Activated CD4-positive, alpha-beta T cell treated with anti-CD3 and anti-CD28 coated beads, Interleukin-2, amount 50 U/mL, for 1 hour (primary cell): ENCODE results near the gene SIK3.
"Not testable (repeated sequence)": the region's sequence is repeated elsewhere in the genome, so short reads cannot be mapped to it uniquely, and the experiment has no call there.

Experiments
- DNase-seq: peaks from one replicate; pipeline ENCODE4 v3.0.0-alpha.2; 2020

The SIK3 gene

DNA sequence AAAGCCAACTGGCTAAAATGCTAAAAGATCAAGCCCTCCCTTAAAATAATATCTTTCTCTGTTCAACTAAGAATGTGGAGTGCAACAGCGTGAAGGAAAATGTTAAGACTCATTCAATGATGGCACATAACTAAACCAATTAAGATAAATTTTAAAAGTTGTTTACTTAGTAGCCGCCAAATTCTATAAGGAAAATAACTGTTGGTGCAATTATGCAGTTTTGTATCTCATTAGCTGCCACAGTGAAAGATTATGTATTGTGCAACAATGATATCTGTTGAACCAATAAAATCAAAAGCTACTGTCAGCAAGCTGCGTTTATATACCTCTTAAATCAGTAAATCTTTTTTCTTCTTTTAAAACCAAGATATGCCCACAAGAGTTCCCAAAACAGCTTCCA lies 55.5 kb downstream of the SIK3 start:
- DNase-seq: no peak

DNA sequence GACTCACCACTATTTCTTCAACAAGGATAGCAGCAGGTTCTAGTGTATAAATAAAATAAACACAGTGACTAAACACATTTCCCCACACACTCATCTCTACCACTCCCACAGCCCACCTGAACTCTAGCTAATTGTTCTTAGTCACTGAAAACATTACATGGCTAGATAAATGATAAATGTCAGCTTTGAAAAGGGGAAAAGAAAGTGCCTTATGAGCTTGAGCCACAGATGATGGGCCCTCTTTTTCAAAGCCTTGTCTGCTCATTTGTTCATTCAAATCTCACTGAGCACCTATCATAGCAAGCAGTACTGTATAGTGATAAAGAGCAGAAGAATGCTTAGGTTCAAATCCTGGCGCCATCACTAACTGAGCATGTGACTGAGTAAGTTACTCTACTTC lies 58.3 kb downstream of the SIK3 start:
- DNase-seq: no peak

DNA sequence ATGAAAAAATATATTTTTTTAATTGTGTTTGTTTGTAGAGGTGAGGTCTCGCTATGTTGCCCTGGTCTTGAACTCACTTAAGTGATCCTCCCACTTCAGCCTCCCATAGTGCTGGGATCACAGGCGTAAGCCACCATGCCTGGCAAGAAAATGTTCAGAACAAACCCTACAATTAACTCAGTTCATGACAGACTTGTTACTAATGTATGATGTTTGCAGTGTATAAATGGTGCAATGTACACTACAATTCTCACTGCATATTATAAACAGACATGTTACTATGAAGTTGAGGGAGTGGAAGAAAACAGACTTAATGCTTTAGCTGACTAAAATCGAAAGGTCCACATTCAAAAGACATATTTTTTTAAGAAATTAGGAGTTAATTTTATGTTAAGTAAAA lies 59.0 kb downstream of the SIK3 start:
- no peak for DNase-seq

DNA sequence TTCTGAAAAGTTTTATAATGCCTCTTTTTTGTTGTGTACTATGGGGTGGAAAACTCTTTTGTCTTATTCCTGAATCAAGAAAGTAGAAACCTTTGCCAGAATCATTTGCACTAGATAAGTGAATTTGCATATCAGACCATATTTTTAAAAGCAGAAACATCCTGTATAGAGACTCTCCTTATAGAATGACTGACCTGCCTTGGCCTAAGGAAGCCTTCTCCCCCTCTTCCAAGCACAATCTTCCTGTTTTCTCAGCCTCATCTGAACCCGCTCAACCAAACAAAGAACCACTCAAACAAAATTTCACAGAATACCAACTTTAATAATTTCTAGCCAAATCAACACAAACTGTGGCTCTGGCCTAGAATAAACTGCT lies 60.3 kb downstream of the SIK3 start:
- DNase-seq: no peak

DNA sequence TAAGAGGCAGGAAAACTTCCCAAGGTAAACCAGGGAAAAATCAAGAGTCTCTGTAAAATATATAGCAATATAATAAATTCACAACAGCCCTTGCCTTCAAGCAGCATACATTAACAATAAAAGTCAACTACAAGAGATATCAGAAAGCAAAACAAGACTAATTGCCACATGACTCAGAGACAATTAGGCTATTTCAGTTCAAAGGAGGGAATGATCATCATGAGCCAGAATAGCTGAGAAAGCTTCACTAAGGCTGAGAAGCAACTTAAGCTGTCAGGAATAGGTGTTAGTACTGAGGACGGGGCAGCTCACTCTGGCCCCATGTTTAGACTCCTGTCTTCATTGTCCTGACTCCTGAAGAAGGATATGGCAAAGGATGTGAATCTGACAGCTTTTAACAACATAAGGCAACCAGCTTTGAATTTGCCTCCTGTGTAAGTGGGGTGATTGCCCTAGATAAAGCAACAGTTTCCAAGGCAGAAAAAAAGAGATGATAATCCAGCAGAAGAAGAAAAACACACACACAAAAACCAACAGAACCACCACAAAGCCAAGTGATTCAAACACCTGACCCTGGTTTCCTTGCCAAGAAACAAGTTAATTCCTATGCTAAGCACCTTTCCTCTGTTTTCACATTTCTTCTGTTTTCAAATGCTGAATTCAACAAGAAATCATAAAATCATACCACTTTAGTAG lies 60.8 kb downstream of the SIK3 start:
- no peak for DNase-seq

DNA sequence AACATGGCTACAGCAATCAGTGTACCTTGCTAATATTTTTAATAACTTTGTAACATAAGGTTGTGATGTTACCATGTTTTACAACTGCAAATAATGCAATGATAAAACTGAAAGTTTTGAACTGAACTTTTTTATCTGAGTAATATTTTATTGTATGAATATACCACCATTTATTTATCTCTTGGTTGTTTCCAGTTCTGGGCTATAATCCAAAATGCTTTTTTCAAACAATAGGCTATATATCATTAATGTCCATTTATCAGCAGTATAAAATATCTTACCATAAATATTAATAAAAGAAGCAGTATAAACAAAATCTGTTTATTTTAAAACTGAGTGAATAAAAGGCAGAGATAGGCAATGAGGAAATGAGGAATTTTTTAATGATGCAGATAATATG lies 63.3 kb downstream of the SIK3 start:
- DNase-seq: no peak

DNA sequence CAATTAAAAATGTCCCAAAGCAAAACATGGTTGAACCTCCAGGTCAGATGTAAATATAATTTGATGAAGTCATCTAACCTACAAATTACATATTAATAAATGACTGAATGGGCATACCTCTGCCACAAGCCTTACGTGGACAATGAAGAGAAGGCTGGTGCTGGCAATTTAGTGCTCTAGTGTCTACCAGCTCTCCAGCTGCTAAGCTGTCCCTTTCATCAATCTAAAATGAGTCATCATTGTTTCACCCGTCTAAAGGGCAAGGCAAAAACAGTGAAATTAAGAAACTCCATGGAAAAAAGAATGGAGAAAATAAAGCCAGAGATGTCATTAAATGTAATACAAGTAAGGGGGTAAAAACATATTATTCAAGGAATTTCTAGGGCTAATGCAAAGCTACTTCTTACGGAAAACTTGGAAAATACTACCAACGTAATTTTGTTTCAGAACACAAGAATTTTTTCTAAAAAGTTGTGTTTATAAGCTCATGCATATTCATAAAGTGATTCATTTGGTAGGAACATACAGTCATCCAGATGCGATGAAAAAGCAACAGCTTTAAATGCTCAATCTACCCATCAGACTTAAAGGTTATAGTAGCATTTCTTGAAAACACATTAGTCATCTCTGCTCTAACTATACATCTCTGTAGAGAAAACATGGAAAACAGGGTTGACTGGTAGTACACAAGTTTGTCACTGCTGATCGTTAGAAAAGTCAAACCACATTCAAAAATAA lies 71.5 kb downstream of the SIK3 start:
- DNase-seq: no peak

DNA sequence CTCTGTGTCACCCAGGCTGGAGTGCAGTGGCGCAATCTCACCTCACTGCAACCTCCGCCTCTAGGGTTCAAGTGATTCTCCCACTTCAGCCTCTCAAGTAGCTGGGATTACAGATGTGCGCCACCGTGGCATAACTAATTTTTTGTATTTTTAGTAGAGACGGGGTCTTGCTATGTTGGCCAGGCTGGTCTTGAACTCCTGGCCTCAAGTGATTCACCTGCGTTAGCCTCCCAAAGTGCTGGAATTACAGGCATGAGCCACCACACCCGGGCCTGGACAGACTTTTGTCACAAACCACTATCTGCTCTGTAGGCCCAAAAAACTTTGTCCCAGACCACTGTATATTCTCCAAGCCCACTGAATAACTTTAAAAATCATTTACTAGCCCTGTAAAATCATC lies 74.5 kb downstream of the SIK3 start:
- DNase-seq: not testable (repeated sequence)

DNA sequence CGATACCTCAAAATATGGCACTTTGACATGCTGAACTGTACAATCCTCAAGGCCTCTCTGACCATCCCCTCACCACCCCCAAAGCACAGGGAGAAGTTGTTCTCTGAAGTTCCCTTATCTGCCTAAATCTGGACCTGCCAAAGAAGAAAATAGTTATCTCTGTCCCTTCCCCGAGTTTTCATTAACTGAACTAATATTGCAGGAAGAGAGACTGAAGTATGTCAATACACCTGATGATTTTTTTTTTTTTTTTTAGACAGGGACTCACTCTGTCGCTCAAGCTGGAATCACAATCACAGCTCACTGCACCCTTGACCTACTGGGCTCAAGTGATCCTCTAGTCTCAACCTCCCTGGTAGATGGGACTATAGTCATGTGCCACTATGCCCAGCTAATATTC lies 75.0 kb downstream of the SIK3 start:
- no peak for DNase-seq

DNA sequence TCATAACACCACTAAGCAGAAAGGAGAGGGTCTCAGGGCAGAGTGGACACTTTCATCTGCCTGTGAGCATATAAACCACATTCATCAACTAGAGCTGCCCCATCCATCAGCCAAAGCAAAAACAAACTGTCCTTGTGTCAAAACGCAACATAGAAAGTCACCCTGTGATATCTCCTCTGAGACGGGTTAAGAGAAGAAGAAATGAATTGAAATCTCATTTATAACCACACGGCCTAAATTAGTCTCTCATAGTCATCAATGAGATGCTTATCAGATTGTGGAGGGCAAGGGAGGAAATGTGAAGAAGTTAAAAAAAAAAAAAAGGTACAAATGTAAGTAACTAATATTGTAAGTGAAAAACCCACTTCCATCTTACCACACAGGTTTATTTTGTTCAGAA lies 75.7 kb downstream of the SIK3 start:
- no peak for DNase-seq

DNA sequence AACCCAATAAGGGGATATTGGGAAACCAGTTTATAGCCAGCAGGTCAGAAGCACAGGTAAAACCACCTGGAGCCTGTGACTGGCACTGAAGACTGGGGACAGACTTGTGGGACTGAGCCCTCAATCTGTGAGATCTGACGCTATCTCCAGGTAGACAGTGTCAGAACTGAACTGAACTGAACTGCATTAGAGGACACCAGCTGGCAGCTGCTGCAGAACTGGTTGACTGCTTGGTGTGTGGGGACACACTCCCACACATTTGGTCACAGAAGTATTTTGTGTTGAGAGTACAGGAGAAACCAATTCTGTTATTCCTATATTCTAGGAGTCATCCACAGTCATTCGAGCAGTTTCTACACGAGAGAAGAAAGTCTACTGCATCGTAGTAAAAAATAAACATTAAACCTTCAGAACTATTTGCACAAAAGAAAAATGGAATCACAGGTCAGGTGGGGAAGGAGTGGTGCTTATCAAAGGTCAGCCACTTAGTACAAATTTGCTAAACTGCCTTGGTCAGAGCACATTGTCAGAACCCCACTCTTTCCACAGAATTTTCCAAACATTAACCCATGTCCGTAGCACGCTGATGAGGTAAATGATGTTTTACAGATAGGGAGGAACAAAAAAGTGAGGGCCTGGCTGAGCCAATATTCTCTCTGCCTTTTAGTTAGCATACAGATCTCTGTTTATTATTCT lies 77.2 kb downstream of the SIK3 start:
- DNase-seq: no peak

DNA sequence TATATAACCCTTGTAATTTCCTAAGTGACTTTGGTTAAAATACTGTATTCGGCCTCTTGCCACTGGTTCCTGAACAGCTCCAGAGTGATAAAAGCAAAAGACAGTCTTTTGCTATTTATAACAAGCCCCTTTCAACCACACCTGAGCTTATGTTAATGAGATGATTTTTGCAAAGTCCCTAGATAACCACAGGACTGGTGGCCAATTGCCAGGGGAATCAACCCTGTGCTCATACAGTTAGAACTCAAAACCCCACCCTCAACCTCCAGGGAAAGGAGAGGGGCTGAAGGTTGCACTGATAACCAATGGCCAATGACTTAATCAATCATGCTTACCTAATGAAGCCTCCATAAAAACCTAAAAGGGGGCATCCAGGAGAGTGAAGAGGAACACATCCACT lies 77.9 kb downstream of the SIK3 start:
- no peak for DNase-seq

DNA sequence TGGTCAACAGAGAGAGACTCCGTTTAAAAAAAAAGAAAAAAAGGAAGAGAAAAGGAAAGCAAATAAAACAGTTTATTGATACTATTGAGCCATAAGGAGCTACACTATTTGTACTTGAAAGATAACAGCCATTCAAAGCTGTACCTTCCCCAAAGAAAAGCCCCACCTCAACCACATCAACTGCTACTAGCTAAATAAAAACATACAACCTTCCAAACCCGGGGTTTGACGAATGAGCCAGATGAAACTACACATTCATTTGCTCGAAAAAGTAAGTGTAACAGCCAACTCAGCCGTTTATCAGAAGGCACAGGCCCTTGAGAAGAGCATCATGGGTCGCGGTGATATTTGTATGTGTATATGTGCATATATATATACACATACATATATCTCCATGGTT lies 78.4 kb downstream of the SIK3 start:
- DNase-seq: no peak

DNA sequence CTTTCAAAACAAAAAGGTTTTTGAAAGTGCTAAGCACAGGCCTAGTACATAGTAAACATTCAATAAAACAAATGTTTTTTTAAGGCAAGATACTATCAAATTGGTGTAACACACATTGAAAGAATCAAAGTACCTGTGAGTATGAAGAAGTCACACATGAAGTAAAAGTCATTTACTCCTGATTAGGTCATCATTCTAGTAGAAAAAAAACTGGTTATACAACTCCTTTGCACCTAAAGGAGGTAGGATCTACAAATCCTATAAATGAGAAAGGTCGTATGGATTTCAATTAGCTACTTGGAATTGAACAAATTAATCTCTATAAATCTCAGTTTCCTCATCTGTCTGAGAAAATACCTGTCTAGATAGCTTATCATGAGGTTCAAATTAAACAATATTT lies 80.8 kb downstream of the SIK3 start:
- no peak for DNase-seq

DNA sequence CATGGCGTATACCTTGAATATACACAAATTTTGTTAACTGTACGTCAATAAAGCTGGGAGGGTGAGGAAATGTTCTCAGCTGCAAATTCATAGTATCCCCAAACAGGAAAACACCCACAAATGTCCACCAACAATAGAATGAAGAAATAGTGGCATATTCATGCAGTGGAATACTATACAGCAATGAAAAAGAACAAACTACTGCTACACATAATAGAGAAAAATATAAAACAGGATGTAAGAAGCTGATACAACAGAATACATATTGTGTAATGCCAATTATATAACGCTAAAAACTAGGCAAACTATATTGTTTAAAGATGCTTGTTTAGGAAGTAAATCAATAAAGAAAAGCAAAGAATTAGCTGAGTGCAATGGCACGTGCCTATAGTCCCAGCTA lies 81.5 kb downstream of the SIK3 start:
- DNase-seq: no peak

DNA sequence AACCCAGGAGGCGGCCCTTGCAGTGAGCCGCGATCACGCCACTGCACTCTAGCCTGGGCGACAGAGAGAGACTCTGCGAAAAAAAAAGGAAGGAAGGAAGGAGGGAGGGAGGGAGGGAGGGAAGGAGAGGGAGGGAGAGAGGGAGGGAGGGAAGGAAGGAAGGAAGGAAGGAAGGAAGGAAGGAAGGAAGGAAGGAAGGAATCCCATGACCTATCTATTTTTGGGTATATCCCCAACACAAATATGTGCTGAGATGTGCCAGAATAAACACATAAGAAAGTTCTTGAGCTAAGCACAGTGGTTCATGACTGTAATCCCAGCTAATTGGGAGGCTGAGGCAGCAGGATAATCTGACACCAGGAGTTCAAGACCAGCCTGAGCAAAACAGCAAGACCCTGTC lies 82.0 kb downstream of the SIK3 start:
- no peak for DNase-seq

DNA sequence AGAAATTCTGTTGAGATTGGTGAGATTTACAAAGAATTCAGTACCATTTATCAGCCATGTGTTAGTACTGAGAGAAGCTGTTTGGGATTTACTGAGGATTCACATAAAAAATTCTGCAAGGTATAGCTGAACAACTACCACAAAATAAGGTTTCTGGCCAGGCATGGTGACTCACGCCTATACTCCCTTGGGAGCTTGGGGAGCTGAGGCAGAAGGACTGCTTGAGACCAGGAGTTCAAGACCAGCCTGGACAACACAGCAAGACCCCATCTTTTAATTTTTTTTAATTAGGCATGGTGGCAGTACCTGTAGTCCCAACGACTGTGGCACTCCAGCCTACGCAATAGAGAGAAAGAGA lies 86.7 kb downstream of the SIK3 start:
- no peak for DNase-seq

DNA sequence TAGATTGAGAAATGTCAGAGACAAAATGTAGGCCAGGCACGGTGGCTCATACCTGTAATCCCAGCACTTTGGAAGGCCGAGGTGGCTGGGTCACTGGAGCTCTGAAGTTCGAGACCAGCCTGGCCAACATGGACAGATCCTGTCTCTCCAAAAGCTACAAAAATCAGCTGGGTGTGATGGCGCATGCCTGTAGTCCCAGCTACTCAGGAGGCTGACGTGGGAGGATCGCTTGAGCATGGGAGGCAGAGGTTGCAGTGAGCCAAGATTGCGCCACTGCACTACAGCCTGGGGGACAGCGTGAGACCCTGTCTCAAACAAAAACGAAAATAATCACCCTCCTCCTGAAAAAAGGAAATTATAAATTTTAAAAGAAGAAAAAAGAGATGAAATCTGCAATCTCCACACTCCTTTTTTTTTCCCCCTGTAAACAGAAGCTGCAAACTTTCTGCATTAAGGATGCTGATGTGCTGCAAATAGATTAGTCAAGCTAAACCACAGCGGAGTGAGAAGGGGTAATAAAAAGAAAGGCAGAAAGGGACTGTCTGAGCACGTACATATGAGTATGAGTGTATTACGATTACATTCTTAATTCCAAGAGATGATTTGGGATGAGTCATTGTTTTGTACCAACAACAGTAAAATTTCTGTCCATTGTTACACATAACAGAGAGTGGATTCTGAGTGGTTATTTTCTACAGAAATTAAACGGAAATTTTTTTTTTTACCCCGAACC lies 87.3 kb downstream of the SIK3 start:
- no peak for DNase-seq

DNA sequence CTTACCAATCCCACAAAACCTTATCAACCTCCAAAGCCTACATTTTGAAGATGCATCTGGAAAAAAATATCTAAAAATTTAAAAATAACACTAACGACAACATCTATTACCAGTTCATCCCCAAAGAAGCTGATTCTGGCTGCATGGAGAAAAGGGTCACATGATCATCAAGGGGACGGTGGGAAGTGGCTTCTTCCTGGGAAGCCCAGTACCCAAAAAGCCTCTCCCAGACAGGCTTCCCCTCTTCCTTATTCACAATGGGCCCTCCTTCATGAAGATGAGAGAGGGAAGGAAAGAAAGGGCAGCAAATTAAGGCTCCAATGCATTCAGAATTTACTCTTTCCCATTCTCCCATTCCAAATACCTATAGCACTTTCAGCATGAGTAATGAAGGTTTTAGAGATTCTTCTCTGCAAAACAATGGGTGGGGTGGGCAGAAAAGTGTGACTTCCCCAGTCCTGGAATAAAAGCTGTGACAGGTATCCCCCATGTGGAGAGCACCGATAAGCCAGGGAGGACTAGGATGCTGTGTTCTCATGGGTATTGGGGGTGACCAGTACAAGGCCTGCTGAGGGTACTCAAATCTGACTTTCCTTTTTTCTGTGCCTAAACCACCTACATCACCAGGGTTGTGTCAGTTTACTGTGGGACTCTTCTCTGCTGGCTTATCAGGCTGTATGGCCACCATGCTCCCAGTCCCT lies 88.2 kb downstream of the SIK3 start:
- no peak for DNase-seq

DNA sequence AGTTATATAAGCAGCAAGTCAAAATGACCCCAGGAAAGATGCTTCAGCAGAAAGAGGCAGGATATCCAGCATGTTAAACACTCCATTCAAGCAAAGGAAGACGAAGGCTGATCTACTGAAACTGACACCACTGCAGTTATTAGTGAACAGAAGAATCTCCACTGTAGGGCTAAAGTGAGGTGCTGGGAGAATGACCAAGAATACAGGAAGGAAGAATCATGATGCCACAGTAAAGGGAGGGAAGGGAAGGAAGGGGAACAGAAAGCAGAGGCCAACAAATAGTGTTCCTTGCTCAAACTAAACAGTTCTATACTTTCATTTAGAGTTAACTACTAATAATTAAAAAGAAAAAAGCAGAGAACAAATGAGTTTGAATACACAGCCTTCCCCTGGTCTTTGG lies 92.5 kb downstream of the SIK3 start:
- no peak for DNase-seq

DNA sequence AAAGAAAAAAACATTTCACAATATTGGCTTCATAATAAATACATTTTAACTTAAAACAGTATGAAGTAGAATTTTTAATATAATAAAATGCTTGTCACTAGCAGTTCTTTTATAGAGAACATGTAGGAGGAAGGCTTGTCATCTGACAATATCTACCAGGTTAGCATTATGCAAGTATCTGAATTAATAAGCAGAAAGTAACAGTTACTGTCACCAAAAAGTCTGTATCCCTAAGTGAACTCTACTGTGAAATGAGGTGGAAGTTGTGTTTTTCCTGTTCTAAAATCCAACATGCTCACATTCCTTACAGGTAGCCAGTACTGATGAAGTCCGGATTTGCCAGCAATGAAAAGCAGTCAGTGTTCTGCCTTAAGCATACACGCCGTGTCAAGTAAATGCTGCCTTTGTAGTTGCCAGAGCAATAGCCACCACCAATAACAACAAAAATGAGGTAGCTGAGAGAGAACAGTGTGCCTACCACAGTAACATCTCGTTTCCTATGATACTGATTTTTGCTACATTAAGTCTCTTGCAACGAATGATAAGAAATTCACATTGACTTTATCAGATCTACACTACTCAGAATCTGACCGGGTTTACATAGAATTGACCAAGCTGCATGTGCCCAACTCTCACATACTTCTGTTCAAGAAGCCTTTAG lies 95.5 kb downstream of the SIK3 start:
- DNase-seq: no peak

DNA sequence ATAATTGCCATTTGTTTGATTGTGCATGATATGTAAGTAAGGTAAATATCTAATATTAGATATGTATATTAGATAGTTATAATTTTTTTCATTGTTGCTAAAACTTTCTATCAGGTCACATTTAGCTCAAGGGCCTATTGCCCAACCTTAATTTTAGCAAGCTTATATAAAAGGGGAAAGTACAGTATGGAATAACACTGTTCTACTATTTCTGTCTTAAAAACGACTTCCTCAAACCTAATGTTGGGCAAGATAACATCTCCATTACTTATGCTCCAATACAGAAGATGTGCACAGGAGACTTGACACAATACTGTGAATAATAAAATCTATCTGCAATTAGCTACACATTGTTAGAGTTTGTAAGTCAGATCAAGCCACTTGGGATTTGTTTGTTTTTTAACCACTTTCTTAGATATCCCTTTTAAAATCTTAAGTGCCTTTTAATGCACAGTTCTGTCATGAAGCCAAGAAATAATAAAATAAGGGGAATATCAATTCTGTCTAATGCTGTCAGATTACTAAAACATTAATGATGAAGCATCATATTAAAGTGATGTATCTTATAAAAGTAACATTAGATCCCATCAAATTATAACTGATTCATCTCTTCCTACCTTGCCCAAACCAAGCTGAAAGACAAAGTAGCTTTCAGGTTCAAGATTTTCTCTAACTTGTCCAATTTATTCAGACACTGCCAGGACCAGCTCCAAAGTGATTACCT lies 98.1 kb downstream of the SIK3 start:
- DNase-seq: no peak
